Breast epithelium (tissue), 4 donors: ENCODE data around the gene ACSF2. TPM values are rescaled to one million over a fixed set of nuclear protein-coding genes. Genes with fewer than 3 reads are reported as not detected.

Experiments
- DNase-seq, 2 donors: peaks; one replicate each; pipeline ENCODE4 v3.0.0-alpha.2; 2019; ENCODE audit warnings: low spot score in 2 of 2
- H3K27ac ChIP-seq, 2 donors: fragments of 200-600 bp; sonication (generic) in 1 of 2; one replicate each; pipeline ENCODE4 v1.5.1; 2016 to 2019; ENCODE audit warnings: mild to moderate bottlenecking in 1 of 2
- H3K27me3 ChIP-seq, 2 donors: fragments of 200-600 bp; sonication (generic) in 1 of 2; one replicate each; pipeline versions ENCODE4 v1.5.1 to v1.6.0; 2017 to 2019; ENCODE audit warnings: control low read depth in 1 of 2, mild to moderate bottlenecking in 1 of 2
- H3K36me3 ChIP-seq: fragments of 200-600 bp; one replicate; pipeline ENCODE4 v1.5.1; 2019
- H3K4me1 ChIP-seq, 2 donors: fragments of 200-600 bp; sonication (generic); one replicate each; pipeline ENCODE4 v1.5.1; 2016 to 2019; ENCODE audit warnings: control low read depth in 1 of 2
- H3K4me3 ChIP-seq, 3 donors: fragments of 200-600 bp; sonication (generic); 1 replicate in 2 of 3; 2 replicates in 1 of 3; pipeline ENCODE4 v1.5.1; 2016 to 2019; ENCODE audit warnings: mild to moderate bottlenecking in 3 of 3, moderate library complexity in 2 of 3
- H3K9me3 ChIP-seq, 2 donors: fragments of 200-600 bp; sonication (generic) in 1 of 2; one replicate each; pipeline ENCODE4 v1.5.1; 2016 to 2019; ENCODE audit warnings: control low read depth in 1 of 2
- POLR2A ChIP-seq: fragments of 450-650 bp; IDR thresholded peaks from one replicate; pipeline ENCODE4 v1.6.1; 2016; ENCODE audit warnings: antibody characterized with exemption, mild to moderate bottlenecking, moderate library complexity
- POLR2AphosphoS5 ChIP-seq, 3 donors: sonication (generic); formaldehyde crosslinking; IDR thresholded peaks; one replicate each; pipeline ENCODE4 v1.6.1; 2017; ENCODE audit warnings: antibody characterized with exemption in 3 of 3
- intact Hi-C: fragments of 100-400 bp; cut with DNase I; formaldehyde crosslinking; loops from one replicate; pipeline ENCODE4 v1.15.1; 2023; ENCODE audit warnings: low total_unique reads
- total RNA-seq, 3 donors: library from RNA; depleted of rRNA; stranded (reverse); fragments of >200 nt; gene quantifications; one replicate each; pipeline ENCODE4 v1.1.0, GENCODE V29; 2016
- TF ChIP-seq, protein P1 (sequence below), 3 donors: fragments of 450-650 bp; IDR thresholded peaks; one replicate each; pipeline ENCODE4 v1.5.1; 2016 to 2017; ENCODE audit warnings: antibody characterized with exemption in 3 of 3, mild to moderate bottlenecking in 3 of 3, moderate library complexity in 3 of 3

ACSF2 gene
- total RNA-seq, 3 donors from 2014 or later: 19.4 to 95.4 (median 86.3) TPM

DNA sequence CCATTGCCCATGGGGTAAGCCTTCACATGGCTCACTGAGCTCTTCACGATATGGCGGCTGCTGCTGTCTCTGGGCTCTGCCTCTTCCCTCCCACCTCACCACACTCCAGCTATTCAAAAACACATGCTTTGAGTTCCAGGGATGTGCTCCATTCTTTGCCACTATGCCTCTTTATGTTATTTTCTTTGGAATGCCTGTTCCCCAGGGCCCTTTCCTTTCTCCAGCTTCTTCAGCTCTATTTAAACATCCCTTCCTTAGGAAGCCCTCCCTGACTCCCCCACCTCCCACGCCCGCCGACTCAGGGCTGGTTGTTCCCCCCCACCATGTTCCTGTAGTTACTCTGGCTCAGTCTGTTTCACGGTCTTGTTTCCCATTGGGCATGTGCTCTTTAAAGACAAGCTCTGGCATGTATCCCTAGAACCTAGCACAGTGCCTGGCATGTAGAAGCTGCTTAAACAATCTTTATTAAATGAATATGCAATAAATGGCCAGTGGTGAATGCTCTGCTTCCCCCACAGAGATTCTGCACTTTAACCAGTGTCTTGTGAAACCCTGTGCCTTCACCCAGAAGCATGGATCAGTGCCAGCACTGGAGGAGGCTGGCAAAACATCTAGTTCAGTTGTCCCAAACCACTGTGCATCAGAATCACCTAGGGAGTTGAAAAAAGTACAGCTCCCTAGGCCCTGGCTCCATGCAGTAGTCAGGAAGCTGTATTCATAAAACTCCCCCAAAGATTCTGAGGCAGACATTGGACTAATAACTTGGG, 89.1 kb downstream of the ACSF2 start:
- TF ChIP-seq, protein P1, sequence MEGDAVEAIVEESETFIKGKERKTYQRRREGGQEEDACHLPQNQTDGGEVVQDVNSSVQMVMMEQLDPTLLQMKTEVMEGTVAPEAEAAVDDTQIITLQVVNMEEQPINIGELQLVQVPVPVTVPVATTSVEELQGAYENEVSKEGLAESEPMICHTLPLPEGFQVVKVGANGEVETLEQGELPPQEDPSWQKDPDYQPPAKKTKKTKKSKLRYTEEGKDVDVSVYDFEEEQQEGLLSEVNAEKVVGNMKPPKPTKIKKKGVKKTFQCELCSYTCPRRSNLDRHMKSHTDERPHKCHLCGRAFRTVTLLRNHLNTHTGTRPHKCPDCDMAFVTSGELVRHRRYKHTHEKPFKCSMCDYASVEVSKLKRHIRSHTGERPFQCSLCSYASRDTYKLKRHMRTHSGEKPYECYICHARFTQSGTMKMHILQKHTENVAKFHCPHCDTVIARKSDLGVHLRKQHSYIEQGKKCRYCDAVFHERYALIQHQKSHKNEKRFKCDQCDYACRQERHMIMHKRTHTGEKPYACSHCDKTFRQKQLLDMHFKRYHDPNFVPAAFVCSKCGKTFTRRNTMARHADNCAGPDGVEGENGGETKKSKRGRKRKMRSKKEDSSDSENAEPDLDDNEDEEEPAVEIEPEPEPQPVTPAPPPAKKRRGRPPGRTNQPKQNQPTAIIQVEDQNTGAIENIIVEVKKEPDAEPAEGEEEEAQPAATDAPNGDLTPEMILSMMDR (IDR thresholded peaks at IDR 0.05): no peak
- TF ChIP-seq POLR2AphosphoS5 (IDR thresholded peaks at IDR 0.05): no peak
- TF ChIP-seq POLR2A: no peak
- intact Hi-C loops: no loop called here
- Histone ChIP-seq H3K27ac (peak overlapping the region; percentile 49 to 55), H3K36me3 (no peaks in the 10 kb centered on the region), H3K9me3 (no peaks in the 10 kb centered on the region), H3K4me1 (no peaks in the 10 kb centered on the region), H3K4me3 (no peak overlapping the region), H3K27me3 (no peaks in the 10 kb centered on the region)
- DNase-seq: peak in 1 of 2 donors; percentile 85

GRCh38 chr17:50517011-50517410, 91.0 kb downstream of the ACSF2 start:
- Histone ChIP-seq H3K4me1 (no peaks in the 10 kb centered on the region), H3K4me3 (no peak overlapping the region), H3K27me3 (no peaks in the 10 kb centered on the region), H3K27ac (no peak overlapping the region), H3K9me3 (no peaks in the 10 kb centered on the region), H3K36me3 (no peaks in the 10 kb centered on the region)
- no peak for DNase-seq
- no peak for TF ChIP-seq POLR2A
- TF ChIP-seq, protein P1 (IDR thresholded peaks at IDR 0.05): no peak
- TF ChIP-seq POLR2AphosphoS5 (IDR thresholded peaks at IDR 0.05): no peak
- intact Hi-C loops: no loop called here

DNA sequence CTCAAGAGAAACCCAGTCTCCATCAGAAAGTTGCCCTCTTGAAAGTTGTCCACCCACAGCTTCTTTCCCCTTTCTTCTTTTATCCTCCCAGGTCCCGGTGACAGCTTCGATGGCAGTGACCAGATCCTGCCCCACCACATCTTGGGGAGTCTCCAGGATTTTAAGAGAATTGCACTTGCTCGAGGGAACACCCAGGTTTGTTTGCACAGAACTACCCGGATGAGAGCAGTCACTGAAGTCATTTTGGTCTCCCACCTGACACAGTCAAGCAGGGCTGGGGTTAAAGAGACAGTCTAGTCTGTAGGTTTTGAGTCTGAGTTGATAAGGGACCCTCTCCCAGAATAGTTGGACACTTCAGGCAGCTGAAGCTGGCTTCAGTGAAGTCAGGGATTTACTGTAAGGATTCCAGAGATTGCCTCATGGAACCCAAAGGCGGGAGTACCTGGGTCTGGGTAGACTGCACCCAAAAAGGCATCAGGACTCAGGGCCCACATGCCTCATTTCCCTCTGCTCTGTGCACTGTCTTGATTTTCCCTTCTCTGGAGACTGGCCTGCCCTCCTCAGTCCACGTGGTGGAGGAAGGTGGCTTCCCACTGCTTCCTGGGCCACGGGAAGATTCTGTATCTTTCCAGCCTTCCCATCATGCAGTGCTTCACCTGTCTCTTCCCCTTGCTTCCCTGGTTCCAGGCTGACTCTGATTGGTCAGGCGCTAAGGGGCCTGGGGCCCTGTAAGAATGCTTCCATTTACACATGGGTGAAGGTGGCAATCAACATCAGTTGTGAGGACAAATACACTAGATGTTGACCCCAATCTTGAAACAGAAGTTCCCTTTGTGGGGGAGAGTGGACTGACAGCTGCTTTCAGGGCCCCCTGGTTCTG, 91.7 kb downstream of the ACSF2 start:
- Histone ChIP-seq H3K4me3 (no peak overlapping the region), H3K27me3 (no peaks in the 10 kb centered on the region), H3K27ac (peak overlapping the region in 1 of 2 donors; percentile 56), H3K4me1 (no peaks in the 10 kb centered on the region), H3K9me3 (no peaks in the 10 kb centered on the region), H3K36me3 (no peaks in the 10 kb centered on the region)
- TF ChIP-seq, protein P1 (IDR thresholded peaks at IDR 0.05): no peak
- TF ChIP-seq POLR2A: no peak
- no peak for TF ChIP-seq POLR2AphosphoS5 (IDR thresholded peaks at IDR 0.05)
- intact Hi-C loops: no loop called here
- DNase-seq: no peak

DNA sequence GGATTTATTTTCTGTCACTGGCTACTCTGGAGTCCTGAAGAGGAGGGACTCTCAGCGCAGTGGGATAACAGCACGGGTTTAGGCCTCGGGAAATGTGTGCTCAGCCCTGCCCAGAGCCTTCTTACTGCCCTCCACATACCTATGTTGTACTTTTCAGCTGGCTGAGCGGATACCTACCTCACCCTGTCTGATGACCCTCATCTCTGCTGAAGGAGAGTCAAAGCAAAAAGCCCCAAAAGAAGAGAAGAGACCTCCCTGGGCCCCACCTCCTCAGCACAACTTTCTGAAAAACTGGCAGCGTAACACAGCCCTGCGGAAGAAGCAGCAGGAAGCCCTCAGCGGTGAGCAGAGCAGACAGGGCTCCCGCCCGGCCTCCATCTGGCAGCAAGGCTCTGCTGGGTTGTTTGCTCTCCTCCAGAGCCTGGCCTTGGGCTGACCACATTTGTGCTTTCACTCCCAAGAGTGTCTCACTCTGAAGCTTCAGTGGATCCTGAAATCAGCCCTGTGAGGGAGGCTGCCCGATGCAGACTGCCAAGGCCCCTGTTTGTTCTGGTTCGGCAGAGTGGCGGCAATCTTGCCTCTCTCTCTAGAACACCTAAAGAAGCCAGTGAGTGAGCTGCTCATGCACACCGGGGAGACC, 92.5 kb downstream of the ACSF2 start:
- H3K36me3 ChIP-seq: no peaks in the 10 kb centered on the region
- TF ChIP-seq, protein P1 (IDR thresholded peaks at IDR 0.05): no peak
- TF ChIP-seq POLR2A (no peak), POLR2AphosphoS5 (IDR thresholded peaks at IDR 0.05) (no peak)
- H3K27ac ChIP-seq: peak overlapping the region; percentile 25 to 56
- no peaks in the 10 kb centered on the region for H3K27me3 ChIP-seq
- H3K4me3 ChIP-seq: no peak overlapping the region
- intact Hi-C loops: no loop called here
- H3K9me3 ChIP-seq: no peaks in the 10 kb centered on the region
- no peaks in the 10 kb centered on the region for H3K4me1 ChIP-seq
- DNase-seq: peak in 1 of 2 donors; percentile 65
